Testis (tissue), 3 donors: ENCODE measurements around the gene ZNF718. TPM values are rescaled to one million over a fixed set of nuclear protein-coding genes. Genes with fewer than 3 reads are reported as not detected.
"Not testable (repeated sequence)": the region's sequence is repeated elsewhere in the genome, so short reads cannot be mapped to it uniquely, and the experiment has no call there.

Experiments
- DNase-seq: peaks from one replicate; pipeline ENCODE4 v3.0.0-alpha.2; 2019
- H3K27ac ChIP-seq, 2 donors: fragments of 200-600 bp; sonication (generic); one replicate each; pipeline ENCODE4 v1.5.1; 2019
- H3K27me3 ChIP-seq: fragments of 200-600 bp; sonication (generic); one replicate; pipeline ENCODE4 v1.5.1; 2019
- H3K36me3 ChIP-seq: fragments of 200-600 bp; sonication (generic); one replicate; pipeline ENCODE4 v1.5.1; 2017; ENCODE audit warnings: low read depth; ENCODE audit errors: missing control alignments
- H3K4me1 ChIP-seq: fragments of 200-600 bp; sonication (generic); one replicate; pipeline ENCODE4 v1.5.1; 2019
- H3K4me3 ChIP-seq, 2 donors: fragments of 200-600 bp; sonication (generic); one replicate each; pipeline ENCODE4 v1.5.1; 2017 to 2019
- H3K9me3 ChIP-seq: fragments of 200-600 bp; sonication (generic); one replicate; pipeline ENCODE4 v1.5.1; 2017
- POLR2A ChIP-seq: fragments of 450-650 bp; IDR thresholded peaks from one replicate; pipeline ENCODE4 v1.6.1; 2017; ENCODE audit warnings: antibody characterized with exemption, mild to moderate bottlenecking, moderate library complexity
- WGBS, 2 donors: methylation state at CpG; one replicate each; pipeline ENCODE4 v1.1.5; 2018; 5-methylcytosine and 5-hydroxymethylcytosine counted together
- intact Hi-C: fragments of 100-400 bp; cut with DNase I; formaldehyde crosslinking; loops from one replicate; pipeline ENCODE4 v1.15.1; 2023; ENCODE audit warnings: low total_unique reads
- polyA plus RNA-seq: library from polyadenylated mRNA; stranded (reverse); fragments of 350-450 nt; fragmentation: Illumina TruSeq; extraction: RNeasy Lipid Tissue Mini Kit (QIAGEN cat#74804); gene quantifications from one replicate; pipeline ENCODE4 v1.2.3, GENCODE V29; 2014; ENCODE audit warnings: low read depth, low replicate concordance; ENCODE audit not compliant: insufficient read depth
- total RNA-seq, 2 donors: library from RNA; depleted of rRNA; stranded (reverse); fragments of >200 nt; gene quantifications; one replicate each; pipeline ENCODE4 v1.2.3, GENCODE V29; 2016
- TF ChIP-seq, protein P1 (sequence below), 3 experiments: fragments of 450-650 bp in 2 of 3; fragments of 200-600 bp in 1 of 3; sonication (generic) in 1 of 3; IDR thresholded peaks; one replicate each; pipeline ENCODE4 v1.5.1; 2016 to 2019; ENCODE audit warnings: antibody characterized with exemption in 3 of 3, mild to moderate bottlenecking in 2 of 3, moderate library complexity in 1 of 3

ZNF718 gene
- total and polyA plus RNA-seq, 3 donors from 2014 or later: 6.8 to 28.9 (median 17.8) TPM

DNA sequence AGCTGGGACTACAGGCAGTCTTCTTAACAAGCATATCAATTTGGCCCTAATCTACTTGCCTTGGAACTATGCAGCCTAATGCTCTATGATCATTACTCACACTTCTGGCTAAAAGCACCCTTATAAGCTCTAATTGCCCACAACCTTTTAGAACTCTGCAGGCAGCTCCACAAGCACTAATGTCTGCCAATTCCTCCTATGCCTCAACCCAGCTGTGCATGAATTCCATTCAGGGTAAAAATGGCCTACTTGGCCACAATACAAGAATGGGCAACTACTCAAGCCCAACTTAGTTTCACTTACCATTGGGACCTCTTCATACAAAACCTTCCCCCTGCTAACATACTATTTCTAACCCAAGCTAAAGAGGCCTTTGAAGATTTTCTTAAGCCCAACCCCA, 51.7 kb downstream of the ZNF718 start:
- TF ChIP-seq, protein P1, sequence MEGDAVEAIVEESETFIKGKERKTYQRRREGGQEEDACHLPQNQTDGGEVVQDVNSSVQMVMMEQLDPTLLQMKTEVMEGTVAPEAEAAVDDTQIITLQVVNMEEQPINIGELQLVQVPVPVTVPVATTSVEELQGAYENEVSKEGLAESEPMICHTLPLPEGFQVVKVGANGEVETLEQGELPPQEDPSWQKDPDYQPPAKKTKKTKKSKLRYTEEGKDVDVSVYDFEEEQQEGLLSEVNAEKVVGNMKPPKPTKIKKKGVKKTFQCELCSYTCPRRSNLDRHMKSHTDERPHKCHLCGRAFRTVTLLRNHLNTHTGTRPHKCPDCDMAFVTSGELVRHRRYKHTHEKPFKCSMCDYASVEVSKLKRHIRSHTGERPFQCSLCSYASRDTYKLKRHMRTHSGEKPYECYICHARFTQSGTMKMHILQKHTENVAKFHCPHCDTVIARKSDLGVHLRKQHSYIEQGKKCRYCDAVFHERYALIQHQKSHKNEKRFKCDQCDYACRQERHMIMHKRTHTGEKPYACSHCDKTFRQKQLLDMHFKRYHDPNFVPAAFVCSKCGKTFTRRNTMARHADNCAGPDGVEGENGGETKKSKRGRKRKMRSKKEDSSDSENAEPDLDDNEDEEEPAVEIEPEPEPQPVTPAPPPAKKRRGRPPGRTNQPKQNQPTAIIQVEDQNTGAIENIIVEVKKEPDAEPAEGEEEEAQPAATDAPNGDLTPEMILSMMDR (IDR thresholded peaks at IDR 0.05): no peak
- TF ChIP-seq POLR2A: no peak
- Histone ChIP-seq H3K4me1 (no peaks in the 10 kb centered on the region), H3K4me3 (no peak overlapping the region), H3K27ac (no peak overlapping the region), H3K27me3 (no peaks in the 10 kb centered on the region), H3K36me3 (no peaks in the 10 kb centered on the region), H3K9me3 (no peaks in the 10 kb centered on the region)
- DNase-seq: no peak
- intact Hi-C loops: no loop called here

GRCh38 chr4:176995-177394, 52.7 kb downstream of the ZNF718 start:
- Histone ChIP-seq H3K27ac (no peak overlapping the region), H3K36me3 (no peaks in the 10 kb centered on the region), H3K4me3 (no peak overlapping the region), H3K27me3 (no peaks in the 10 kb centered on the region), H3K9me3 (no peaks in the 10 kb centered on the region), H3K4me1 (no peaks in the 10 kb centered on the region)
- no peak for DNase-seq
- intact Hi-C loops: no loop called here
- WGBS, 2 donors: 0 to 50% methylated on average over 1 of the region's 1 CpG
- TF ChIP-seq, protein P1 (IDR thresholded peaks at IDR 0.05): no peak
- no peak for TF ChIP-seq POLR2A

- intact Hi-C loops, H3K4me3 ChIP-seq, H3K9me3 ChIP-seq, DNase-seq, H3K27ac ChIP-seq, H3K27me3 ChIP-seq, H3K4me1 ChIP-seq, H3K36me3 ChIP-seq: not testable (repeated sequence)
- 97 to 98% methylated on average over 3 of the region's 3 CpGs for WGBS, 2 donors
Observed at GRCh38 chr4:182225-182624, 57.9 kb downstream of the ZNF718 start.

DNA sequence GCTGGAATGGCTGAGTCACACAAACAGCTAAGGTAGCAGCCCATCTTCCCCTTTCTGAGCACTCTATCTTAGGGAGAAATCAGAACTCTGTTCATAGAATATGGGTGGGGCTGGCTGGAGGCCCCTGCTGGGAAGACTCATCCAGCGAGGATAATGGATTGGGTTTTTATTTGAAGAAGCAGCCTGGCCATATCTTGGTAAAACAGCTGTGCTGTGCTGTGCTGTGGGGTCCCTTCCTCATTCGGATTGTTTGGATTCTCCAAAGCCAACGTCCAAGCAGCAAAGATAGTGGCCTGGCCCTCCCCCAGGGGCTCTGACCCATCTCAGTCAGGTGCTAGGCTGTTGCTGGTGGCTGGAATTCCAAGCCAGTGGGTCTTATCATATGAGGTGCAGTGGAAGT, 63.8 kb downstream of the ZNF718 start:
- H3K4me1 ChIP-seq: no peaks in the 10 kb centered on the region
- H3K27me3 ChIP-seq: no peaks in the 10 kb centered on the region
- no peak overlapping the region for H3K27ac ChIP-seq
- intact Hi-C loops: no loop called here
- H3K36me3 ChIP-seq: no peaks in the 10 kb centered on the region
- WGBS, 2 donors: 66 to 86% methylated on average over 3 of the region's 3 CpGs
- no peak for TF ChIP-seq POLR2A
- TF ChIP-seq, protein P1 (IDR thresholded peaks at IDR 0.05): no peak
- no peak overlapping the region for H3K4me3 ChIP-seq
- DNase-seq: no peak
- H3K9me3 ChIP-seq: no peaks in the 10 kb centered on the region

DNA sequence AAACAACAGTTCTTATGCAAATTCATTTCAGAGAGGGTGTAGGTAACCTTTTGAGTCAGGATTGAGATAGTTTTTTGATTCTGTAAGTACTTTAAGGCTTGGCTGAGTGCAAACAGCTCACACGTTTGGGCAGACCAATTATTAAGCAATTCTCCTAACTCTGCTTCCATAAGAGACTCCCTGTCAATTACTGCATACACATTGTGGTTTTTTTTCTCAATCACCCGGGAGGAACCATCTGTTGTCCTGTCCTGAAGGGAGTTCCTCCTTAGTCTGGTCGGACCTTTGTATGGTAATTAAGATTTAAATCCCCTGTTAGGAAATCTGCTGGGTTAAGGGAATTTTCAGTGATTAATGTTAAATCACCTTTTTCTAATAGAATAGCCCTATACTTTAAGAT, 70.9 kb downstream of the ZNF718 start:
- H3K4me1 ChIP-seq, H3K27ac ChIP-seq, DNase-seq, H3K9me3 ChIP-seq, H3K36me3 ChIP-seq, intact Hi-C loops, H3K27me3 ChIP-seq, H3K4me3 ChIP-seq: not testable (repeated sequence)
- 86 to 87% methylated on average over 3 of the region's 3 CpGs for WGBS, 2 donors

DNA sequence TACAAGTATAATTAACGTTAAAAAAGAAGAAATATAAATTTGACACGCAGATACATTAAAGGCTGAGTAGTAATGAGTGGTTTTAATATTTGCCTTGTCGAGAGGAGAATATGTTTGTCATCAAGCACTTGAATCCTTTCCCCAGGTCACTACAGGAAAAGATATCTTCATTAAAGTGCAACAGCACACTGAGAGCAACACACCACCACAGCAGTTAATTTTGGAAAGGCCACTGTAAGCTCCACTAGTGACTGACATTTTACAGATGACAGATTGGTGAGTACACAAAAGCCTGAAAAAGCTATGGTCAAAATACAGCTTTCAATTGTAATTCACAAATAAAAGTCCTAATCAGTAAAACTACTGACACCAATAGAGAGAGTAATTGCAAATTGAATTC, 76.6 kb downstream of the ZNF718 start:
- Histone ChIP-seq H3K36me3 (no peaks in the 10 kb centered on the region), H3K27me3 (no peaks in the 10 kb centered on the region), H3K27ac (no peak overlapping the region), H3K9me3 (no peaks in the 10 kb centered on the region), H3K4me1 (no peaks in the 10 kb centered on the region), H3K4me3 (no peak overlapping the region)
- intact Hi-C loops: no loop called here
- no peak for DNase-seq
- no peak for TF ChIP-seq POLR2A
- TF ChIP-seq, protein P1 (IDR thresholded peaks at IDR 0.05): no peak
- WGBS, 2 donors: 91 to 93% methylated on average over 3 of the region's 3 CpGs

- H3K27me3 ChIP-seq, intact Hi-C loops, H3K27ac ChIP-seq, H3K9me3 ChIP-seq, DNase-seq, H3K36me3 ChIP-seq, H3K4me3 ChIP-seq, H3K4me1 ChIP-seq: not testable (repeated sequence)
Observed at GRCh38 chr4:202822-203221, 78.5 kb downstream of the ZNF718 start.
